Liver (tissue), 3 donors: ENCODE results near the gene TLR8.

Source experiments
- MAX ChIP-seq: IDR thresholded peaks from 2 replicates; pipeline ENCODE4 v1.6.1; 2016; ENCODE audit warnings: antibody characterized with exemption
- RAD21 ChIP-seq, 2 donors: IDR thresholded peaks; 2 replicates each; pipeline ENCODE4 v1.6.1; 2016; ENCODE audit warnings: antibody characterized with exemption in 2 of 2, mild to moderate bottlenecking in 2 of 2
- SP1 ChIP-seq: IDR thresholded peaks from 2 replicates; pipeline ENCODE4 v1.6.1; 2018; ENCODE audit warnings: antibody characterized with exemption, mild to moderate bottlenecking
- TF ChIP-seq, protein P1 (sequence below): fragments of 150-350 bp; IDR thresholded peaks from 2 replicates; pipeline ENCODE4 v1.5.1; 2017; ENCODE audit warnings: improper control_type of control experiment, low read depth, low read length; ENCODE audit not compliant: missing input control
- donor health status: healthy.
- donor health status: healthy.

- TF ChIP-seq RAD21 (IDR thresholded peaks at IDR 0.05) (no peak), MAX (no peak), SP1 (no peak)
- TF ChIP-seq, protein P1, sequence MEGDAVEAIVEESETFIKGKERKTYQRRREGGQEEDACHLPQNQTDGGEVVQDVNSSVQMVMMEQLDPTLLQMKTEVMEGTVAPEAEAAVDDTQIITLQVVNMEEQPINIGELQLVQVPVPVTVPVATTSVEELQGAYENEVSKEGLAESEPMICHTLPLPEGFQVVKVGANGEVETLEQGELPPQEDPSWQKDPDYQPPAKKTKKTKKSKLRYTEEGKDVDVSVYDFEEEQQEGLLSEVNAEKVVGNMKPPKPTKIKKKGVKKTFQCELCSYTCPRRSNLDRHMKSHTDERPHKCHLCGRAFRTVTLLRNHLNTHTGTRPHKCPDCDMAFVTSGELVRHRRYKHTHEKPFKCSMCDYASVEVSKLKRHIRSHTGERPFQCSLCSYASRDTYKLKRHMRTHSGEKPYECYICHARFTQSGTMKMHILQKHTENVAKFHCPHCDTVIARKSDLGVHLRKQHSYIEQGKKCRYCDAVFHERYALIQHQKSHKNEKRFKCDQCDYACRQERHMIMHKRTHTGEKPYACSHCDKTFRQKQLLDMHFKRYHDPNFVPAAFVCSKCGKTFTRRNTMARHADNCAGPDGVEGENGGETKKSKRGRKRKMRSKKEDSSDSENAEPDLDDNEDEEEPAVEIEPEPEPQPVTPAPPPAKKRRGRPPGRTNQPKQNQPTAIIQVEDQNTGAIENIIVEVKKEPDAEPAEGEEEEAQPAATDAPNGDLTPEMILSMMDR: no peak
These were observed 11.3 kb downstream of the TLR8 start for GRCh38 chrX:12917753-12918152.
